ENCODE results near the gene MRPS21. TPM values are rescaled to one million over a fixed set of nuclear protein-coding genes. Genes with fewer than 3 reads are reported as not detected.
A peak's percentile ranks its signal among the peaks of the same experiment; 100 is the strongest.

Gene MRPS21
- total and polyA plus RNA-seq, 9 of the 15 experiments (the other 6 are each of a cell fraction or from before 2014, with no cell fraction given): 119 to 407 (median 149) TPM

DNA sequence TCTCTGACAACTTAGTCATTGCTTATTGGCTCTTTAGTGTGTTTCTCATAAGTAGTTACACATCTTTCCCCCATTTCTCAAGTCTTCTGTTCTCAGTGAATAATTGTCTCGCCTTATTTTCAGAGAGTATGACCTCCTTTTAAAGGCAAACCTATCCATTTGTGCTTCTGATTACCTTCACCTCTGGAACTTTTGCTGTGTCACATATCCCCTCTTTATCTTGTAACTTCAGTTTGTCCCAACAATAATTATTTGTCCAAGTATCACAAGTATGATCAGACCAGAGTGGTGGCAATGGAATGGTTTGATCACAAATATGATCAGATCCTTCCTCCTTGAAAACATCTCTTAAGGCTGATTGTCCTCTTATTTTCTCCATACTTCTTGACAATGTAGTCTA, 5.3 kb upstream of the MRPS21 start:
- Histone ChIP-seq H3K36me3 (ENCODE audit: control insufficient read depth, insufficient read depth, low read length) (no peaks in the 10 kb centered on the region), H3K9me1 (ENCODE audit: control insufficient read depth, insufficient read depth, low read length) (no peaks in the 10 kb centered on the region), H3K4me1 (replicated peaks in 1 of 2; ENCODE audit: control insufficient read depth in 2 of 2, insufficient read depth in 2 of 2, low read length in 2 of 2) (peaks cover 14 to 29% of the 10 kb centered on the region in 2 experiments), H3K9me3 (replicated peaks; ENCODE audit: control insufficient read depth, insufficient read depth, low read depth, low read length) (no peaks in the 10 kb centered on the region), H3K27ac (ENCODE audit: extremely low read depth, low read depth, low read length) (peak overlapping the region; percentile 20; the same call in 2 of the 3 replicates), H3K27me3 (ENCODE audit: control insufficient read depth in 2 of 2, insufficient read depth in 2 of 2, low read length in 2 of 2) (no peaks in the 10 kb centered on the region), H4K20me1 (replicated peaks; ENCODE audit: control insufficient read depth, insufficient read depth, low read length) (no peaks in the 10 kb centered on the region), H3K4me2 (ENCODE audit: insufficient read depth, low read length) (peak overlapping the region; percentile 47), H3K9ac (ENCODE audit: insufficient read depth in 1 of 2, low read depth in 2 of 2, low read length in 2 of 2) (no peak overlapping the region), H3K4me3 (no peak overlapping the region), H2AFZ (ENCODE audit: low read depth, low read length) (peak overlapping the region; percentile 86), H3K79me2 (ENCODE audit: control insufficient read depth, insufficient read depth, low read length) (peaks cover 2% of the 10 kb centered on the region; the same call in 1 of the 3 replicates)
- in situ Hi-C loops (cut with MboI): no loop called here
- ChIA-PET POLR2A (interaction anchor here (3.9 kb wide), 1 partner anchor 16 kb away, joined by 15 read pairs; the partner anchor contains the start of gene C1orf54), CTCF (ENCODE audit: low intra/inter-chr PET ratio) (no interaction called here)
- BruUV-seq (replicated peaks): no TSS peak
- FAIRE-seq (peak; percentile 54), DNase-seq (ENCODE audit: extremely low read depth in 1 of 4, low spot score in 3 of 4) (no peak), ATAC-seq (no peak)
- WGBS (ENCODE audit: insufficient coverage, low coverage, missing lambda C conversion rate): 29% methylated on average over 1 of the region's 1 CpG
- intact Hi-C loops (cut with micrococcal nuclease): no loop called here
- no peak for TF ChIP-seq GABPB2 (CRISPR knock-in tag; conservative IDR thresholded peaks at IDR 0.05)
- TF ChIP-seq DMBX1 (CRISPR knock-in tag; IDR thresholded peaks at IDR 0.05; ENCODE audit: borderline replicate concordance): no peak
- no peak for TF ChIP-seq SIN3A (IDR thresholded peaks at IDR 0.05; ENCODE audit: borderline replicate concordance in 2 of 2, control insufficient read depth in 1 of 2, low read depth in 2 of 2, low read length in 2 of 2)
- TF ChIP-seq, protein P1, sequence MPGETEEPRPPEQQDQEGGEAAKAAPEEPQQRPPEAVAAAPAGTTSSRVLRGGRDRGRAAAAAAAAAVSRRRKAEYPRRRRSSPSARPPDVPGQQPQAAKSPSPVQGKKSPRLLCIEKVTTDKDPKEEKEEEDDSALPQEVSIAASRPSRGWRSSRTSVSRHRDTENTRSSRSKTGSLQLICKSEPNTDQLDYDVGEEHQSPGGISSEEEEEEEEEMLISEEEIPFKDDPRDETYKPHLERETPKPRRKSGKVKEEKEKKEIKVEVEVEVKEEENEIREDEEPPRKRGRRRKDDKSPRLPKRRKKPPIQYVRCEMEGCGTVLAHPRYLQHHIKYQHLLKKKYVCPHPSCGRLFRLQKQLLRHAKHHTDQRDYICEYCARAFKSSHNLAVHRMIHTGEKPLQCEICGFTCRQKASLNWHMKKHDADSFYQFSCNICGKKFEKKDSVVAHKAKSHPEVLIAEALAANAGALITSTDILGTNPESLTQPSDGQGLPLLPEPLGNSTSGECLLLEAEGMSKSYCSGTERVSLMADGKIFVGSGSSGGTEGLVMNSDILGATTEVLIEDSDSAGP (CRISPR knock-in tag; IDR thresholded peaks at IDR 0.05): 0 out of 2 replicates have a peak, but pooled peaks have one; percentile 47
- TF ChIP-seq HDAC6 (IDR thresholded peaks at IDR 0.05; ENCODE audit: low read depth, low read length): no peak
- TF ChIP-seq CHD1 (IDR thresholded peaks at IDR 0.05; ENCODE audit: low read length): no peak
- TF ChIP-seq POLR2A (conservative IDR thresholded peaks at IDR 0.05): no peak
- no peak for TF ChIP-seq MAFF (IDR thresholded peaks at IDR 0.05; ENCODE audit: low read length)
- TF ChIP-seq PHB2 (IDR thresholded peaks at IDR 0.05; ENCODE audit: low read depth): no peak
- TF ChIP-seq ZEB2 (IDR thresholded peaks at IDR 0.05): no peak
- TF ChIP-seq, protein P2, sequence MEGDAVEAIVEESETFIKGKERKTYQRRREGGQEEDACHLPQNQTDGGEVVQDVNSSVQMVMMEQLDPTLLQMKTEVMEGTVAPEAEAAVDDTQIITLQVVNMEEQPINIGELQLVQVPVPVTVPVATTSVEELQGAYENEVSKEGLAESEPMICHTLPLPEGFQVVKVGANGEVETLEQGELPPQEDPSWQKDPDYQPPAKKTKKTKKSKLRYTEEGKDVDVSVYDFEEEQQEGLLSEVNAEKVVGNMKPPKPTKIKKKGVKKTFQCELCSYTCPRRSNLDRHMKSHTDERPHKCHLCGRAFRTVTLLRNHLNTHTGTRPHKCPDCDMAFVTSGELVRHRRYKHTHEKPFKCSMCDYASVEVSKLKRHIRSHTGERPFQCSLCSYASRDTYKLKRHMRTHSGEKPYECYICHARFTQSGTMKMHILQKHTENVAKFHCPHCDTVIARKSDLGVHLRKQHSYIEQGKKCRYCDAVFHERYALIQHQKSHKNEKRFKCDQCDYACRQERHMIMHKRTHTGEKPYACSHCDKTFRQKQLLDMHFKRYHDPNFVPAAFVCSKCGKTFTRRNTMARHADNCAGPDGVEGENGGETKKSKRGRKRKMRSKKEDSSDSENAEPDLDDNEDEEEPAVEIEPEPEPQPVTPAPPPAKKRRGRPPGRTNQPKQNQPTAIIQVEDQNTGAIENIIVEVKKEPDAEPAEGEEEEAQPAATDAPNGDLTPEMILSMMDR (IDR thresholded peaks at IDR 0.05 in 2 of 3, conservative IDR thresholded peaks at IDR 0.05 in 1 of 3; ENCODE audit: insufficient read depth in 2 of 3, low read depth in 1 of 3, low read length in 3 of 3): no peak
- TF ChIP-seq, protein P3, sequence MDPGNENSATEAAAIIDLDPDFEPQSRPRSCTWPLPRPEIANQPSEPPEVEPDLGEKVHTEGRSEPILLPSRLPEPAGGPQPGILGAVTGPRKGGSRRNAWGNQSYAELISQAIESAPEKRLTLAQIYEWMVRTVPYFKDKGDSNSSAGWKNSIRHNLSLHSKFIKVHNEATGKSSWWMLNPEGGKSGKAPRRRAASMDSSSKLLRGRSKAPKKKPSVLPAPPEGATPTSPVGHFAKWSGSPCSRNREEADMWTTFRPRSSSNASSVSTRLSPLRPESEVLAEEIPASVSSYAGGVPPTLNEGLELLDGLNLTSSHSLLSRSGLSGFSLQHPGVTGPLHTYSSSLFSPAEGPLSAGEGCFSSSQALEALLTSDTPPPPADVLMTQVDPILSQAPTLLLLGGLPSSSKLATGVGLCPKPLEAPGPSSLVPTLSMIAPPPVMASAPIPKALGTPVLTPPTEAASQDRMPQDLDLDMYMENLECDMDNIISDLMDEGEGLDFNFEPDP (CRISPR knock-in tag; IDR thresholded peaks at IDR 0.05): no peak
- TF ChIP-seq HOXB6 (CRISPR knock-in tag; IDR thresholded peaks at IDR 0.05; ENCODE audit: borderline replicate concordance): no peak
- TF ChIP-seq ETV1 (tag; conservative IDR thresholded peaks at IDR 0.05; ENCODE audit: low read depth): no peak
- no peak for TF ChIP-seq RBM14 (IDR thresholded peaks at IDR 0.05; ENCODE audit: borderline replicate concordance, insufficient read depth, low read depth, low read length)
- no peak for TF ChIP-seq YY1 (IDR thresholded peaks at IDR 0.05; ENCODE audit: borderline replicate concordance in 1 of 3, control insufficient read depth in 1 of 3, extremely low read depth in 1 of 3, insufficient read depth in 3 of 3, insufficient read length in 1 of 3, insufficient replicate concordance in 2 of 3, low read depth in 1 of 3, low read length in 2 of 3)
- TF ChIP-seq ZNF584 (CRISPR knock-in tag; IDR thresholded peaks at IDR 0.05; ENCODE audit: low read depth): no peak
- TF ChIP-seq POLR2AphosphoS5 (IDR thresholded peaks at IDR 0.05; ENCODE audit: control insufficient read depth, insufficient read depth, low read depth, low read length): no peak

All from K562 (cell line).